DMS 273 (cell line): ENCODE measurements around the gene TIMM17B.

Experiments used
- DNase-seq: peaks from one replicate; lab custom pipeline; 2025; ENCODE audit not compliant: unreplicated experiment; lab: John Stamatoyannopoulos, UW

The TIMM17B gene

GRCh38 chrX:48919360-48919841, 21.8 kb upstream of the TIMM17B start:
- no peak for DNase-seq

- peak; percentile 98 for DNase-seq
Measured at GRCh38 chrX:48918643-48919340, 21.2 kb upstream of the TIMM17B start, which contains the start of gene PIM2. TSS of gene PIM2 (minus strand) at chrX:48919024. CDS start at chrX:48918834, 190 bp downstream.

GRCh38 chrX:48918301-48918642, 20.7 kb upstream of the TIMM17B start:
- no peak for DNase-seq

GRCh38 chrX:48917139-48918001, 19.8 kb upstream of the TIMM17B start:
- DNase-seq = peak; percentile 94

- DNase-seq = no peak
Measured at GRCh38 chrX:48914593-48915493, 17.3 kb upstream of the TIMM17B start.

GRCh38 chrX:48913605-48914366, 16.2 kb upstream of the TIMM17B start:
- no peak for DNase-seq

GRCh38 chrX:48911412-48912182, 14.0 kb upstream of the TIMM17B start, which contains the start of gene SLC35A2:
TSS of gene SLC35A2 (minus strand) at chrX:48911646. CDS start at chrX:48911636, 10 bp downstream.
- DNase-seq = peak; percentile 90

- DNase-seq = no peak
Measured at GRCh38 chrX:48910926-48911411, 13.4 kb upstream of the TIMM17B start.

GRCh38 chrX:48909703-48910294, 12.2 kb upstream of the TIMM17B start:
- no peak for DNase-seq

- DNase-seq = no peak
Measured at GRCh38 chrX:48908600-48908999, 11.0 kb upstream of the TIMM17B start.

- no peak for DNase-seq
Measured at GRCh38 chrX:48905090-48905790, 7.7 kb upstream of the TIMM17B start.

- DNase-seq = no peak
Measured at GRCh38 chrX:48904626-48905025, 7.1 kb upstream of the TIMM17B start.

- no peak for DNase-seq
Measured at GRCh38 chrX:48904180-48904579, 6.6 kb upstream of the TIMM17B start.

- DNase-seq = no peak
Measured at GRCh38 chrX:48903290-48903689, 5.7 kb upstream of the TIMM17B start.

GRCh38 chrX:48902776-48903175, 5.2 kb upstream of the TIMM17B start:
- no peak for DNase-seq

- DNase-seq = no peak
Measured at GRCh38 chrX:48902135-48902534, 4.6 kb upstream of the TIMM17B start.

GRCh38 chrX:48901069-48901468, 3.5 kb upstream of the TIMM17B start:
- DNase-seq = no peak

GRCh38 chrX:48899078-48899410, 1.5 kb upstream of the TIMM17B start:
- DNase-seq = no peak
